ENCODE results near the gene PDGFC. TPM values are rescaled to one million over a fixed set of nuclear protein-coding genes. Genes with fewer than 3 reads are reported as not detected.

The PDGFC gene
- total and polyA plus RNA-seq, 2 of the 8 experiments (the other 6 are each of a cell fraction or from before 2014, with no cell fraction given) = 0.65 to 2.7 TPM

DNA sequence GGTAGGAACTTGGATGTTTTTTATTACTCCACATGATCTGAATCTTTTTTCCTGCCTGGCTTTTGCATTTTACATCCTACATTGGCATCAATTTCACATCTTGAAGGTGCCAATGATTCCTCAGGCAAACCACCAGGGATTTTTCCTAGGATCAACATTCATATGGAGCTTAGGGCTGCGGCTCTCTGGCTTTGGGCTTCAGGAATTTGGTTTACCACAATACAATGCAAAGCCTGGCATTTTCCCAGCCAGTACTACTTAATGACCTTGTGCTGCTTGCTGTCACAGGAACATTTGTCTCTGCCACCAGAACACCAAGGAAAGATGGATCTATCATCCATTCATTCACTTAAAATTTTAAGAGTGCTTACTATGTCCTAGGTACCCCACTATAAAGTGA, 180.7 kb downstream of the PDGFC start (continued):
- no peak for TF ChIP-seq PHF8 (conservative IDR thresholded peaks at IDR 0.05; ENCODE audit: low read depth, low read length)
- TF ChIP-seq CBX5 (IDR thresholded peaks at IDR 0.05; ENCODE audit: low read depth, low read length) = no peak
- no peak for TF ChIP-seq RXRA (IDR thresholded peaks at IDR 0.05; ENCODE audit: insufficient read depth, low read depth, low read length)
- TF ChIP-seq KDM5A (IDR thresholded peaks at IDR 0.05; ENCODE audit: low read length) = no peak
- TF ChIP-seq JUN (IDR thresholded peaks at IDR 0.05; ENCODE audit: low read depth, low read length) = no peak
- no peak for TF ChIP-seq GTF2F1 (IDR thresholded peaks at IDR 0.05; ENCODE audit: borderline replicate concordance, low read depth, low read length)
- TF ChIP-seq KDM4A (IDR thresholded peaks at IDR 0.05; ENCODE audit: low read depth, low read length, severe bottlenecking) = no peak
